HepG2 (cell line): ENCODE data around the gene RMI1. TPM values are rescaled to one million over a fixed set of nuclear protein-coding genes. Genes with fewer than 3 reads are reported as not detected.

Experiments
- CREB1 ChIP-seq, 2 experiments: fragments of 450-650 bp in 1 of 2; IDR thresholded peaks; 2 replicates each; pipeline ENCODE4 v1.6.1; 2016 to 2017; ENCODE audit warnings: control low read depth in 1 of 2, mild to moderate bottlenecking in 1 of 2, missing compliant biosample characterization in 1 of 2, missing genetic modification characterization in 1 of 2
- FOSL2 ChIP-seq: sonication (generic); formaldehyde crosslinking; IDR thresholded peaks from 2 replicates; pipeline ENCODE4 v1.4.0; 2020; ENCODE audit warnings: missing genetic modification reagents
- FOXO1 ChIP-seq: sonication (generic); formaldehyde crosslinking; IDR thresholded peaks from 2 replicates; pipeline ENCODE4 v1.4.0; 2020; ENCODE audit warnings: missing genetic modification reagents
- HMGA1 ChIP-seq: sonication (generic); formaldehyde crosslinking; conservative IDR thresholded peaks from 2 replicates; pipeline ENCODE4 v1.4.0; 2020; ENCODE audit warnings: missing genetic modification reagents
- HNF4A ChIP-seq: sonication (generic); formaldehyde crosslinking; IDR thresholded peaks from 2 replicates; pipeline ENCODE4 v1.4.0; 2020; ENCODE audit warnings: missing genetic modification reagents
- HOXA5 ChIP-seq: sonication (generic); formaldehyde crosslinking; IDR thresholded peaks from 2 replicates; pipeline ENCODE4 v1.4.0; 2020; ENCODE audit warnings: missing genetic modification reagents
- LCORL ChIP-seq, 2 experiments: fragments of 450-650 bp in 1 of 2; sonication (generic) in 1 of 2; formaldehyde crosslinking in 1 of 2; IDR thresholded peaks; 2 replicates each; pipeline versions ENCODE4 v1.5.0 to v1.6.1; 2017 to 2020; ENCODE audit warnings: antibody characterized with exemption in 1 of 2, missing genetic modification reagents in 1 of 2
- SOX6 ChIP-seq, 2 experiments: fragments of 450-650 bp in 1 of 2; sonication (generic) in 1 of 2; formaldehyde crosslinking in 1 of 2; IDR thresholded peaks; 2 replicates each; pipeline versions ENCODE4 v1.4.0 to v1.6.1; 2017 to 2020; ENCODE audit warnings: antibody characterized with exemption in 1 of 2, mild to moderate bottlenecking in 1 of 2, missing genetic modification reagents in 1 of 2
- TEAD3 ChIP-seq: optimal IDR thresholded peaks from 2 replicates; pipeline ENCODE3; 2016; ENCODE audit warnings: borderline replicate concordance
- XBP1 ChIP-seq: sonication (generic); formaldehyde crosslinking; IDR thresholded peaks from 2 replicates; pipeline ENCODE4 v1.5.0; 2020; ENCODE audit warnings: missing genetic modification reagents
- YEATS2 ChIP-seq: sonication (generic); formaldehyde crosslinking; IDR thresholded peaks from 2 replicates; pipeline ENCODE4 v1.4.0; 2020; ENCODE audit warnings: missing genetic modification reagents, borderline replicate concordance
- ZEB1 ChIP-seq: IDR thresholded peaks from 2 replicates; pipeline ENCODE4 v1.6.1; 2012; ENCODE audit warnings: mild to moderate bottlenecking, low read depth, inconsistent platforms; ENCODE audit not compliant: insufficient replicate concordance
- ZNF543 ChIP-seq: sonication (generic); formaldehyde crosslinking; IDR thresholded peaks from 2 replicates; pipeline ENCODE4 v1.4.0; 2020; ENCODE audit warnings: mild to moderate bottlenecking, missing genetic modification reagents
- ZSCAN12 ChIP-seq: sonication (generic); formaldehyde crosslinking; IDR thresholded peaks from 2 replicates; pipeline ENCODE4 v1.9.0; 2021; ENCODE audit warnings: mild to moderate bottlenecking, missing genetic modification reagents
- polyA plus RNA-seq, 8 experiments: library from polyadenylated mRNA; depleted of rRNA in 3 of 8; stranded (reverse) in 7 of 8; unstranded in 1 of 8; fragments of >200 nt; fragmentation: Illumina TruSeq in 4 of 8; extraction: Trizol in 4 of 8; gene quantifications; 2 replicates each; pipeline versions ENCODE4 v1.2.1 to v1.2.3, GENCODE V29; 2011 to 2016; ENCODE audit warnings: low read depth in 4 of 8, missing spikeins in 1 of 8, mixed read lengths in 1 of 8; ENCODE audit not compliant: insufficient read depth in 1 of 8
- total RNA-seq, 5 experiments: library from RNA; depleted of rRNA; stranded (reverse); fragments of >200 nt; fragmentation: Illumina TruSeq; extraction: Trizol; gene quantifications; 2 replicates each; pipeline ENCODE4 v1.2.3, GENCODE V29; 2016; ENCODE audit warnings: low read depth in 1 of 5
- TF ChIP-seq, protein P1 (sequence below): sonication (generic); formaldehyde crosslinking; IDR thresholded peaks from 2 replicates; pipeline ENCODE4 v1.5.0; 2020; ENCODE audit warnings: mild to moderate bottlenecking, missing genetic modification reagents
- TF ChIP-seq, protein P2 (sequence below): sonication (generic); formaldehyde crosslinking; IDR thresholded peaks from 2 replicates; pipeline ENCODE4 v1.4.0; 2020; ENCODE audit warnings: low read depth, mild to moderate bottlenecking, missing genetic modification reagents
- TF ChIP-seq, protein P3 (sequence below): sonication (generic); formaldehyde crosslinking; IDR thresholded peaks from 2 replicates; pipeline ENCODE4 v1.5.1; 2020; ENCODE audit warnings: mild to moderate bottlenecking, missing genetic modification reagents, moderate library complexity
- TF ChIP-seq, protein P4 (sequence below): sonication (generic); formaldehyde crosslinking; IDR thresholded peaks from 2 replicates; pipeline ENCODE4 v1.4.0; 2020; ENCODE audit warnings: missing genetic modification reagents
- TF ChIP-seq, protein P5 (sequence below): sonication (generic); IDR thresholded peaks from 2 replicates; pipeline ENCODE4 v1.6.1; 2016; ENCODE audit warnings: low read depth, borderline replicate concordance

Gene RMI1
- total and polyA plus RNA-seq, 2 of the 13 experiments (the other 11 are each of a cell fraction or from before 2014, with no cell fraction given) = 0.54 to 3.7 TPM

DNA sequence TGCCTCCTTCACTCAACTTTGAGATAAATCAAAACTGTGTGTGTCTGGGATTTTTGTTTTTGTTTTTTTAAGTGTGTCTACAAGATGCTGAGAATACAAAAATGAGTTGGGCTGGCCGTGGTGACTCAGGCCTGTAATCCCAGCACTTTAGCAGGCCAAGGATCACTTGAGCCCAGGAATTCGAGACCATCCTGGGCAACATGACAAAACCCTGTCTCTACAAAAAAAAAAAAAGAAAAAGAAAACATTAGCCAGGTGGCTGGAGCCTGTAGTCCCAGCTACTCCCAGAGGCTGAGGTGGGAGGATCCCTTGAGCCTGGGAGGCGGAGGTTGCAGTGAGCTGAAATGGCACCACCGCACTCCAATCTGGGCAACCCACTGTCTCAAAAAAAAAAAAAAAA lies 21.5 kb upstream of the RMI1 start (continued):
- no peak for TF ChIP-seq CREB1 (IDR thresholded peaks at IDR 0.05)
- TF ChIP-seq CREB1 (CRISPR knock-in tag; IDR thresholded peaks at IDR 0.05) = no peak; the same call in 1 of the 2 replicates
- no peak for TF ChIP-seq ZEB1
- TF ChIP-seq, protein P1, sequence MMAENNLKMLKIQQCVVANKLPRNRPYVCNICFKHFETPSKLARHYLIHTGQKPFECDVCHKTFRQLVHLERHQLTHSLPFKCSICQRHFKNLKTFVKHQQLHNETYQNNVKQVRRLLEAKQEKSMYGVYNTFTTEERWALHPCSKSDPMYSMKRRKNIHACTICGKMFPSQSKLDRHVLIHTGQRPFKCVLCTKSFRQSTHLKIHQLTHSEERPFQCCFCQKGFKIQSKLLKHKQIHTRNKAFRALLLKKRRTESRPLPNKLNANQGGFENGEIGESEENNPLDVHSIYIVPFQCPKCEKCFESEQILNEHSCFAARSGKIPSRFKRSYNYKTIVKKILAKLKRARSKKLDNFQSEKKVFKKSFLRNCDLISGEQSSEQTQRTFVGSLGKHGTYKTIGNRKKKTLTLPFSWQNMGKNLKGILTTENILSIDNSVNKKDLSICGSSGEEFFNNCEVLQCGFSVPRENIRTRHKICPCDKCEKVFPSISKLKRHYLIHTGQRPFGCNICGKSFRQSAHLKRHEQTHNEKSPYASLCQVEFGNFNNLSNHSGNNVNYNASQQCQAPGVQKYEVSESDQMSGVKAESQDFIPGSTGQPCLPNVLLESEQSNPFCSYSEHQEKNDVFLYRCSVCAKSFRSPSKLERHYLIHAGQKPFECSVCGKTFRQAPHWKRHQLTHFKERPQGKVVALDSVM (CRISPR knock-in tag) = peak; percentile 87
- TF ChIP-seq, protein P2, sequence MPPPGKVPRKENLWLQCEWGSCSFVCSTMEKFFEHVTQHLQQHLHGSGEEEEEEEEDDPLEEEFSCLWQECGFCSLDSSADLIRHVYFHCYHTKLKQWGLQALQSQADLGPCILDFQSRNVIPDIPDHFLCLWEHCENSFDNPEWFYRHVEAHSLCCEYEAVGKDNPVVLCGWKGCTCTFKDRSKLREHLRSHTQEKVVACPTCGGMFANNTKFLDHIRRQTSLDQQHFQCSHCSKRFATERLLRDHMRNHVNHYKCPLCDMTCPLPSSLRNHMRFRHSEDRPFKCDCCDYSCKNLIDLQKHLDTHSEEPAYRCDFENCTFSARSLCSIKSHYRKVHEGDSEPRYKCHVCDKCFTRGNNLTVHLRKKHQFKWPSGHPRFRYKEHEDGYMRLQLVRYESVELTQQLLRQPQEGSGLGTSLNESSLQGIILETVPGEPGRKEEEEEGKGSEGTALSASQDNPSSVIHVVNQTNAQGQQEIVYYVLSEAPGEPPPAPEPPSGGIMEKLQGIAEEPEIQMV = no peak
- no peak for TF ChIP-seq YEATS2 (CRISPR knock-in tag)
- TF ChIP-seq FOSL2 (CRISPR knock-in tag) = peak; percentile 48
- peak; percentile 52 for TF ChIP-seq TEAD3 (CRISPR knock-in tag)
- TF ChIP-seq, protein P3, sequence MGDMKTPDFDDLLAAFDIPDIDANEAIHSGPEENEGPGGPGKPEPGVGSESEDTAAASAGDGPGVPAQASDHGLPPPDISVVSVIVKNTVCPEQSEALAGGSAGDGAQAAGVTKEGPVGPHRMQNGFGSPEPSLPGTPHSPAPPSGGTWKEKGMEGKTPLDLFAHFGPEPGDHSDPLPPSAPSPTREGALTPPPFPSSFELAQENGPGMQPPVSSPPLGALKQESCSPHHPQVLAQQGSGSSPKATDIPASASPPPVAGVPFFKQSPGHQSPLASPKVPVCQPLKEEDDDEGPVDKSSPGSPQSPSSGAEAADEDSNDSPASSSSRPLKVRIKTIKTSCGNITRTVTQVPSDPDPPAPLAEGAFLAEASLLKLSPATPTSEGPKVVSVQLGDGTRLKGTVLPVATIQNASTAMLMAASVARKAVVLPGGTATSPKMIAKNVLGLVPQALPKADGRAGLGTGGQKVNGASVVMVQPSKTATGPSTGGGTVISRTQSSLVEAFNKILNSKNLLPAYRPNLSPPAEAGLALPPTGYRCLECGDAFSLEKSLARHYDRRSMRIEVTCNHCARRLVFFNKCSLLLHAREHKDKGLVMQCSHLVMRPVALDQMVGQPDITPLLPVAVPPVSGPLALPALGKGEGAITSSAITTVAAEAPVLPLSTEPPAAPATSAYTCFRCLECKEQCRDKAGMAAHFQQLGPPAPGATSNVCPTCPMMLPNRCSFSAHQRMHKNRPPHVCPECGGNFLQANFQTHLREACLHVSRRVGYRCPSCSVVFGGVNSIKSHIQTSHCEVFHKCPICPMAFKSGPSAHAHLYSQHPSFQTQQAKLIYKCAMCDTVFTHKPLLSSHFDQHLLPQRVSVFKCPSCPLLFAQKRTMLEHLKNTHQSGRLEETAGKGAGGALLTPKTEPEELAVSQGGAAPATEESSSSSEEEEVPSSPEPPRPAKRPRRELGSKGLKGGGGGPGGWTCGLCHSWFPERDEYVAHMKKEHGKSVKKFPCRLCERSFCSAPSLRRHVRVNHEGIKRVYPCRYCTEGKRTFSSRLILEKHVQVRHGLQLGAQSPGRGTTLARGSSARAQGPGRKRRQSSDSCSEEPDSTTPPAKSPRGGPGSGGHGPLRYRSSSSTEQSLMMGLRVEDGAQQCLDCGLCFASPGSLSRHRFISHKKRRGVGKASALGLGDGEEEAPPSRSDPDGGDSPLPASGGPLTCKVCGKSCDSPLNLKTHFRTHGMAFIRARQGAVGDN (CRISPR knock-in tag) = peak; percentile 20; the same call in 1 of the 2 replicates
- no peak for TF ChIP-seq SOX6 (IDR thresholded peaks at IDR 0.05)
- peak; percentile 18; the same call in 1 of the 2 replicates for TF ChIP-seq SOX6 (CRISPR knock-in tag; IDR thresholded peaks at IDR 0.05)
- TF ChIP-seq, protein P4, sequence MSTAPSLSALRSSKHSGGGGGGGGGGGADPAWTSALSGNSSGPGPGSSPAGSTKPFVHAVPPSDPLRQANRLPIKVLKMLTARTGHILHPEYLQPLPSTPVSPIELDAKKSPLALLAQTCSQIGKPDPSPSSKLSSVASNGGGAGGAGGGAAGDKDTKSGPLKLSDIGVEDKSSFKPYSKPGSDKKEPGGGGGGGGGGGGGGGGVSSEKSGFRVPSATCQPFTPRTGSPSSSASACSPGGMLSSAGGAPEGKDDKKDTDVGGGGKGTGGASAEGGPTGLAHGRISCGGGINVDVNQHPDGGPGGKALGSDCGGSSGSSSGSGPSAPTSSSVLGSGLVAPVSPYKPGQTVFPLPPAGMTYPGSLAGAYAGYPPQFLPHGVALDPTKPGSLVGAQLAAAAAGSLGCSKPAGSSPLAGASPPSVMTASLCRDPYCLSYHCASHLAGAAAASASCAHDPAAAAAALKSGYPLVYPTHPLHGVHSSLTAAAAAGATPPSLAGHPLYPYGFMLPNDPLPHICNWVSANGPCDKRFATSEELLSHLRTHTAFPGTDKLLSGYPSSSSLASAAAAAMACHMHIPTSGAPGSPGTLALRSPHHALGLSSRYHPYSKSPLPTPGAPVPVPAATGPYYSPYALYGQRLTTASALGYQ (CRISPR knock-in tag) = no peak
- TF ChIP-seq FOXO1 = no peak
- no peak for TF ChIP-seq ZSCAN12
- TF ChIP-seq HOXA5 (CRISPR knock-in tag) = no peak
- TF ChIP-seq ZNF543 (CRISPR knock-in tag) = peak; percentile 59; the same call in 1 of the 2 replicates
- TF ChIP-seq HNF4A (CRISPR knock-in tag) = peak; percentile 37; the same call in 1 of the 2 replicates
- TF ChIP-seq HMGA1 (CRISPR knock-in tag) = no peak
- TF ChIP-seq LCORL (IDR thresholded peaks at IDR 0.05) = no peak
- TF ChIP-seq LCORL (CRISPR knock-in tag; IDR thresholded peaks at IDR 0.05) = peak; percentile 54; the same call in 1 of the 2 replicates
- TF ChIP-seq, protein P5, sequence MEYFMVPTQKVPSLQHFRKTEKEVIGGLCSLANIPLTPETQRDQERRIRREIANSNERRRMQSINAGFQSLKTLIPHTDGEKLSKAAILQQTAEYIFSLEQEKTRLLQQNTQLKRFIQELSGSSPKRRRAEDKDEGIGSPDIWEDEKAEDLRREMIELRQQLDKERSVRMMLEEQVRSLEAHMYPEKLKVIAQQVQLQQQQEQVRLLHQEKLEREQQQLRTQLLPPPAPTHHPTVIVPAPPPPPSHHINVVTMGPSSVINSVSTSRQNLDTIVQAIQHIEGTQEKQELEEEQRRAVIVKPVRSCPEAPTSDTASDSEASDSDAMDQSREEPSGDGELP = 0 out of 2 replicates have a peak, but pooled peaks have one; percentile 12
- TF ChIP-seq XBP1 (CRISPR knock-in tag) = no peak
